GM13977 (cell line): ENCODE data around the gene MRPS12.

ENCODE experiments used
- DNase-seq: peaks from one replicate; pipeline ENCODE4 v3.0.0; 2012; ENCODE audit warnings: low spot score
- CTCF ChIP-seq: IDR thresholded peaks from 2 replicates; pipeline ENCODE4 v1.5.1; 2012; ENCODE audit warnings: mild to moderate bottlenecking, control low read depth; ENCODE audit not compliant: insufficient read depth; ENCODE audit errors: extremely low read depth, missing control alignments
- in situ Hi-C: fragments of 300-500 bp; cut with MboI; formaldehyde crosslinking; loops from one replicate; pipeline ENCODE4 v1.12.0; 2022; ENCODE audit warnings: low sequenced_read_pairs, low pct_unique_long_range_greater_than_20kb, mixed read lengths, inconsistent platforms; ENCODE audit not compliant: unreplicated experiment

The MRPS12 gene

GRCh38 chr19:38908911-38909310 lies 21.8 kb upstream of the MRPS12 start:
- in situ Hi-C loops = loop anchor here (25.0 kb wide), 1 partner anchor 172 kb away; the partner anchor contains the start of gene CAPN12
- no peak for TF ChIP-seq CTCF
- DNase-seq = no peak

GRCh38 chr19:38910488-38910887 lies 20.3 kb upstream of the MRPS12 start:
- TF ChIP-seq CTCF = no peak
- in situ Hi-C loops = loop anchor here (25.0 kb wide), 1 partner anchor 173 kb away; the partner anchor contains the start of gene CAPN12

GRCh38 chr19:38911388-38912001 lies 19.2 kb upstream of the MRPS12 start:
- no peak for TF ChIP-seq CTCF
- in situ Hi-C loops = loop anchor here (25.0 kb wide), 1 partner anchor 174 kb away; the partner anchor contains the start of gene CAPN12
- DNase-seq = no peak

More at GRCh38 chr19:38910488-38910887, 20.3 kb upstream of the MRPS12 start:
- DNase-seq = no peak

DNA sequence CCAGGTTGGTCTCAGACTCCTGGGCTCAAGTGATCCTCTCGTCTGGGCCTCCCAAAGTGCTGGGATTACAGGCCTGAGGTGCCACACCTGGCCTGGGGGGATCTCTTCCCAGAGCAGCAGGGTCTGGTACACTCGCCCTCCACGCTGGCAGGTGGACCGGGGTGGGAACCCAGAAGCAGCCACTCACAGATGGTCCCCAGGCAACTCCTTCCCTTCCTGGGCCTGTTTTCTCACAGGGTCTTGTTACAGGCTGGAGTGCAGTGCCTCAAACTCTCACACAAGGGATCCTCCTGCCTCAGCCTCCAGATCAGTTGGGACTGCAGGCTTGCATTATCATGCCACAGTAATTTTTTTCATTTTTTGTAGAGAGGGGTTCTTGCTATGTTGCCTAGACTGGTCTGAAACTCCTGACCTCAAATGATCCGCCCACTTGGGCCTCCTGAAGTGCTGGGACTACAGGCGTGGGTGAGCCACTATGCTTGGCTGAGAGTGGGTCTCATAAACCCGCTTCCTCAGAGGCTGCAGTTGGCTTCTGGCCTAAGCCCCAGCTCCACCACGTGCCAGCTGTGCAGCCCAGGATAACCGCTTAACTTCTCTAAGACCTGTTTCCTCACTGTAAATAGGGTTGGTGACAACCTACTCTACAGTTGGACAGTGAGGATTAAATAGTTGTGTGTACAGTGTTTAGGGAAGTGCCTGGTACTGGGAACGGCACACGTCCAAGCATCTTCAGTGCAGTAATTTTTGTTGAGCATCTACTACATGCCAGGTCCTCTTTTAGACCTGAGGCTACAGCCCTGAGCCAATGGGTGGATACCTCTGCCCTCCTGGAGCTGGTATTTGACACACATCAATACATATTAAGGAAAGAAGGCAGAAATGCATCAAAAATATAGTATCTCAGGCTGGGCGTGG lies 17.9 kb upstream of the MRPS12 start:
- no peak for DNase-seq
- in situ Hi-C loops = loop anchor here (25.0 kb wide), 1 partner anchor 176 kb away; the partner anchor contains the start of gene CAPN12
- TF ChIP-seq CTCF = no peak

DNA sequence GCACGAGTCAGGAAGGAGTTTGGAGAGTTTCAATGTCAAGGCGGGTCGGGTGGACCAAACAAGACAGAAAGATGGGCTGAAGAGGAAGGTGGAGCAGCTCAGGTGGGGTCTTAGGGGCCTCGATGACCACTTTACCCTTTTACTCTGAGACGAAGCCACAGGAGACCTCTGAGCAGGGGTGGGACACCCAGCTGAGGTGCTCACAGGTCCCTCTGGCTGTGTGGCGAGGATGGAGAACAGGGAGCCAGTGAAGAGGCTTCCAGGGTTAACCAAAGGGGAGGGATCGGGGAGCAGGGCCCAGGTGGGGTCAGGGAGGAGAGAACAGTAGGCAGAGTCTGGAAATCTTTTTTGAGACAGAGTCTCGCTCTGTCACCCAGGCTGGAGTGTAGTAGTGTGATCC lies 16.8 kb upstream of the MRPS12 start:
- TF ChIP-seq CTCF = no peak
- in situ Hi-C loops = loop anchor here (25.0 kb wide), 1 partner anchor 177 kb away; the partner anchor contains the start of gene CAPN12
- DNase-seq = no peak
